ENCODE measurements around the gene MYO16. TPM values are rescaled to one million over a fixed set of nuclear protein-coding genes. Genes with fewer than 3 reads are reported as not detected.

The MYO16 gene
- total RNA-seq, 1 donor: not detected

- Histone ChIP-seq H3K79me2 (ENCODE audit: insufficient read depth, low read length) (no peaks in the 10 kb centered on the region), H3K27ac (ENCODE audit: low read depth, low read length) (no peak overlapping the region), H3K4me3 (ENCODE audit: insufficient read depth, low read length) (no peak overlapping the region), H3K9me3 (ENCODE audit: low read depth, low read length) (no peaks in the 10 kb centered on the region), H3K36me3 (ENCODE audit: insufficient read depth, low read length) (no peaks in the 10 kb centered on the region), H2AFZ (ENCODE audit: low read length) (no peak overlapping the region), H3K4me1 (ENCODE audit: insufficient read depth, low read length) (peaks cover 5% of the 10 kb centered on the region), H3K27me3 (ENCODE audit: insufficient read depth, low read length) (no peaks in the 10 kb centered on the region), H3K4me2 (ENCODE audit: insufficient read depth, low read length) (no peak overlapping the region), H4K20me1 (ENCODE audit: insufficient read depth, low read length) (no peaks in the 10 kb centered on the region)
- DNase-seq (ENCODE audit: insufficient read length, low spot score, missing footprints): no peak
- no peak for TF ChIP-seq CTCF (IDR thresholded peaks at IDR 0.05; ENCODE audit: extremely low read depth, low read depth, low read length)
Measured at GRCh38 chr13:109198585-109198984, 569.2 kb downstream of the MYO16 start.

DNA sequence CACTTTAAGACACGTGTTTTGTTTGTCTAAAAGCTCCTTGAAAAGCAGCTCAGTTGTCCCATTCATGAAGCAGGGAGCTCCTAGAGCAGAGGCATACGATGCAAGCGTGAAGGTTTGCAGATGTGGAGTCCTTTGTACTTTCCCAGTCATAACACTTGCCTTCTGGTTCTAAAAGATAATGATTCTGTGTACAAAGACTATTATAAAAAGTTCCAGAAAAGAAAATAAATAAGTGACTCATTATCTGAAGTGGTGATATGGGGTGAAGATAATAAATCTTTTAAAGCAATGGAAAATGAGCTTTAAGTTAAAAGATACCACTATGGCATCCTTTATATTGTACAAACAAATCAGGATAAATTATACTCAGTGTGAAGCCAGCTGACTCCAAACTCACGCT, 569.9 kb downstream of the MYO16 start:
- Histone ChIP-seq H3K27me3 (ENCODE audit: insufficient read depth, low read length) (no peaks in the 10 kb centered on the region), H3K4me1 (ENCODE audit: insufficient read depth, low read length) (peaks cover 5% of the 10 kb centered on the region), H2AFZ (ENCODE audit: low read length) (no peak overlapping the region), H3K79me2 (ENCODE audit: insufficient read depth, low read length) (no peaks in the 10 kb centered on the region), H3K36me3 (ENCODE audit: insufficient read depth, low read length) (no peaks in the 10 kb centered on the region), H4K20me1 (ENCODE audit: insufficient read depth, low read length) (no peaks in the 10 kb centered on the region), H3K27ac (ENCODE audit: low read depth, low read length) (no peak overlapping the region), H3K9me3 (ENCODE audit: low read depth, low read length) (no peaks in the 10 kb centered on the region), H3K4me2 (ENCODE audit: insufficient read depth, low read length) (no peak overlapping the region), H3K4me3 (ENCODE audit: insufficient read depth, low read length) (no peak overlapping the region)
- DNase-seq (ENCODE audit: insufficient read length, low spot score, missing footprints): no peak
- no peak for TF ChIP-seq CTCF (IDR thresholded peaks at IDR 0.05; ENCODE audit: extremely low read depth, low read depth, low read length)

DNA sequence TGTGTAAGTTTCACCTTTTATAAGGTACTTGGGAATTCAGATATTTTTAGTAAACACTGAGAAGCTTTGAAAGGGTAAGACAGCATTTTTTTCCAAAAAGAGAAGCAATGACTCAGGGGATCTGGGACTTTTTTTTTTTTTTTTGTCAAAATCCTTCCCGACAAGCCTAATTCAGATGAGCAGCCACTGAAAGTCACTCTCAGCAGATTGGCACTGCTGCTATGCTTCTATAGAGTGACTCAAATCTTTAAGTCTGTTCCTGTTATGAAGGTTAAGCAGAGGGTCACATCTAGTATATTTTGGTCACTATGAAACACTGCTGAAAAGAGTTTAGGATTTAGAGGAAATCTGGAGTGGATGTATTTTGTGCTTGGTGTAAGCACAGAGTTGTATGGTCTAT, 571.1 kb downstream of the MYO16 start:
- no peak overlapping the region for H3K4me2 ChIP-seq (ENCODE audit: insufficient read depth, low read length)
- no peaks in the 10 kb centered on the region for H3K79me2 ChIP-seq (ENCODE audit: insufficient read depth, low read length)
- DNase-seq (ENCODE audit: insufficient read length, low spot score, missing footprints): no peak

GRCh38 chr13:109203587-109203986, 574.2 kb downstream of the MYO16 start:
- peaks cover 5% of the 10 kb centered on the region for H3K4me1 ChIP-seq (ENCODE audit: insufficient read depth, low read length)
- H3K4me3 ChIP-seq (ENCODE audit: insufficient read depth, low read length): no peak overlapping the region
- H3K4me2 ChIP-seq (ENCODE audit: insufficient read depth, low read length): no peak overlapping the region
- H3K27ac ChIP-seq (ENCODE audit: low read depth, low read length): no peak overlapping the region
- no peak for TF ChIP-seq CTCF (IDR thresholded peaks at IDR 0.05; ENCODE audit: extremely low read depth, low read depth, low read length)
- no peaks in the 10 kb centered on the region for H4K20me1 ChIP-seq (ENCODE audit: insufficient read depth, low read length)
- H3K9me3 ChIP-seq (ENCODE audit: low read depth, low read length): no peaks in the 10 kb centered on the region
- no peak for DNase-seq (ENCODE audit: insufficient read length, low spot score, missing footprints)
- H3K36me3 ChIP-seq (ENCODE audit: insufficient read depth, low read length): no peaks in the 10 kb centered on the region
- H2AFZ ChIP-seq (ENCODE audit: low read length): no peak overlapping the region
- H3K79me2 ChIP-seq (ENCODE audit: insufficient read depth, low read length): no peaks in the 10 kb centered on the region
- H3K27me3 ChIP-seq (ENCODE audit: insufficient read depth, low read length): no peaks in the 10 kb centered on the region

More for the DNA sequence above, 571.1 kb downstream of the MYO16 start:
- no peak for TF ChIP-seq CTCF (IDR thresholded peaks at IDR 0.05; ENCODE audit: extremely low read depth, low read depth, low read length)
- no peaks in the 10 kb centered on the region for H3K27me3 ChIP-seq (ENCODE audit: insufficient read depth, low read length)
- peak overlapping the region; percentile 42 for H2AFZ ChIP-seq (ENCODE audit: low read length)
- no peaks in the 10 kb centered on the region for H3K9me3 ChIP-seq (ENCODE audit: low read depth, low read length)
- no peak overlapping the region for H3K27ac ChIP-seq (ENCODE audit: low read depth, low read length)
- H3K36me3 ChIP-seq (ENCODE audit: insufficient read depth, low read length): no peaks in the 10 kb centered on the region
- H3K4me3 ChIP-seq (ENCODE audit: insufficient read depth, low read length): no peak overlapping the region
- no peaks in the 10 kb centered on the region for H4K20me1 ChIP-seq (ENCODE audit: insufficient read depth, low read length)
- peaks cover 5% of the 10 kb centered on the region for H3K4me1 ChIP-seq (ENCODE audit: insufficient read depth, low read length)

Data from osteoblast (primary cell).